Measurements from ENCODE around the gene LRFN2.

Gene LRFN2

GRCh38 chr6:40587240-40588069, at the start of gene LRFN2:
Gene LRFN2, minus strand, starts transcription at chr6:40587364.
- peak; percentile 17 for DNase-seq (ENCODE audit: low spot score)

GRCh38 chr6:40634429-40634828, 47.3 kb upstream of the LRFN2 start:
- DNase-seq (ENCODE audit: low spot score): no peak

GRCh38 chr6:40631744-40632143, 44.6 kb upstream of the LRFN2 start:
- no peak for DNase-seq (ENCODE audit: low spot score)

- no peak for DNase-seq (ENCODE audit: low spot score)
Observed at GRCh38 chr6:40630488-40630887, 43.3 kb upstream of the LRFN2 start.

GRCh38 chr6:40630051-40630450, 42.9 kb upstream of the LRFN2 start:
- no peak for DNase-seq (ENCODE audit: low spot score)

GRCh38 chr6:40629463-40629862, 42.3 kb upstream of the LRFN2 start:
- DNase-seq (ENCODE audit: low spot score): no peak

- DNase-seq (ENCODE audit: low spot score): no peak
Observed at GRCh38 chr6:40627316-40627715, 40.2 kb upstream of the LRFN2 start.

- no peak for DNase-seq (ENCODE audit: low spot score)
Observed at GRCh38 chr6:40626886-40627285, 39.7 kb upstream of the LRFN2 start.

GRCh38 chr6:40623932-40624331, 36.8 kb upstream of the LRFN2 start:
- no peak for DNase-seq (ENCODE audit: low spot score)

GRCh38 chr6:40623178-40623577, 36.0 kb upstream of the LRFN2 start:
- DNase-seq (ENCODE audit: low spot score): no peak

GRCh38 chr6:40620574-40621240, 33.5 kb upstream of the LRFN2 start:
- no peak for DNase-seq (ENCODE audit: low spot score)

- no peak for DNase-seq (ENCODE audit: low spot score)
Observed at GRCh38 chr6:40614671-40615070, 27.5 kb upstream of the LRFN2 start.

GRCh38 chr6:40611912-40612311, 24.7 kb upstream of the LRFN2 start:
- DNase-seq (ENCODE audit: low spot score): no peak

GRCh38 chr6:40611434-40611833, 24.3 kb upstream of the LRFN2 start:
- DNase-seq (ENCODE audit: low spot score): no peak

GRCh38 chr6:40610229-40610628, 23.1 kb upstream of the LRFN2 start:
- DNase-seq (ENCODE audit: low spot score): no peak

GRCh38 chr6:40606981-40607380, 19.8 kb upstream of the LRFN2 start:
- no peak for DNase-seq (ENCODE audit: low spot score)

GRCh38 chr6:40606526-40606925, 19.4 kb upstream of the LRFN2 start:
- DNase-seq (ENCODE audit: low spot score): no peak

- DNase-seq (ENCODE audit: low spot score): no peak
Observed at GRCh38 chr6:40604082-40604481, 16.9 kb upstream of the LRFN2 start.

GRCh38 chr6:40599555-40599954, 12.4 kb upstream of the LRFN2 start:
- DNase-seq (ENCODE audit: low spot score): no peak

GRCh38 chr6:40598516-40598915, 11.4 kb upstream of the LRFN2 start:
- DNase-seq (ENCODE audit: low spot score): no peak

- no peak for DNase-seq (ENCODE audit: low spot score)
Observed at GRCh38 chr6:40597301-40597700, 10.1 kb upstream of the LRFN2 start.

GRCh38 chr6:40588480-40588879, 1.3 kb upstream of the LRFN2 start:
- DNase-seq (ENCODE audit: low spot score): no peak

- DNase-seq (ENCODE audit: low spot score): no peak
Observed at GRCh38 chr6:40588070-40588384, 863 bp upstream of the LRFN2 start.

Data from COLO829 (cell line).